ENCODE data around the gene UBE4A. TPM values are rescaled to one million over a fixed set of nuclear protein-coding genes. Genes with fewer than 3 reads are reported as not detected.
A peak's percentile ranks its signal among the peaks of the same experiment; 100 is the strongest.

The UBE4A gene
- total RNA-seq, 1 experiment from 2014 or later, result 60.2 TPM

- DNase-seq (ENCODE audit: low read depth), result peak; percentile 74
These were observed 79.0 kb downstream of the UBE4A start for GRCh38 chr11:118438314-118438931.

- no peak for DNase-seq (ENCODE audit: low read depth)
These were observed 80.2 kb downstream of the UBE4A start for GRCh38 chr11:118439646-118440045.

GRCh38 chr11:118441770-118442275 lies 82.4 kb downstream of the UBE4A start:
- no peak for DNase-seq (ENCODE audit: low read depth)

- no peak for DNase-seq (ENCODE audit: low read depth)
These were observed 82.9 kb downstream of the UBE4A start for GRCh38 chr11:118442301-118442700.

GRCh38 chr11:118442908-118443589 lies 83.6 kb downstream of the UBE4A start:
- DNase-seq (ENCODE audit: low read depth), result no peak

- no peak for DNase-seq (ENCODE audit: low read depth)
These were observed 84.3 kb downstream of the UBE4A start for GRCh38 chr11:118443590-118444218.

- DNase-seq (ENCODE audit: low read depth), result no peak
These were observed 88.0 kb downstream of the UBE4A start for GRCh38 chr11:118447423-118447822.

- no peak for DNase-seq (ENCODE audit: low read depth)
These were observed 88.9 kb downstream of the UBE4A start for GRCh38 chr11:118448294-118448693.

Other genes starting within 250 kb of the UBE4A start
- gene SCN4B, start 206.8 kb upstream of the UBE4A start, total RNA-seq (2014; rRNA removed; shearing (Covaris generic)), result 0.10 TPM in 1 of 2 replicates, not detected in the other
- not detected in 2 replicates for gene SCN2B, start 183.0 kb upstream of the UBE4A start, total RNA-seq (2014; rRNA removed; shearing (Covaris generic))
- gene JAML, start 134.6 kb upstream of the UBE4A start, total RNA-seq (2014; rRNA removed; shearing (Covaris generic)), result not detected in 2 replicates
- 0.68 and 0.72 TPM in 2 replicates for gene MPZL3, start 107.2 kb upstream of the UBE4A start, total RNA-seq (2014; rRNA removed; shearing (Covaris generic))
- 0.72 TPM in 1 of 2 replicates, not detected in the other for gene MPZL2, start 95.3 kb upstream of the UBE4A start, total RNA-seq (2014; rRNA removed; shearing (Covaris generic))
- not detected in 2 replicates for gene CD3E, start 54.9 kb upstream of the UBE4A start, total RNA-seq (2014; rRNA removed; shearing (Covaris generic))
- not detected in 2 replicates for gene CD3D, start 16.9 kb upstream of the UBE4A start, total RNA-seq (2014; rRNA removed; shearing (Covaris generic))
- not detected in 2 replicates for gene CD3G, start 15.3 kb upstream of the UBE4A start, total RNA-seq (2014; rRNA removed; shearing (Covaris generic))
- 125 and 126 TPM in 2 replicates for gene ATP5MG, start 42.0 kb downstream of the UBE4A start, total RNA-seq (2014; rRNA removed; shearing (Covaris generic))
- gene KMT2A, start 76.9 kb downstream of the UBE4A start, total RNA-seq (2014; rRNA removed; shearing (Covaris generic)), result 18.0 and 21.9 TPM in 2 replicates
- not detected in 2 replicates for gene TTC36, start 167.9 kb downstream of the UBE4A start, total RNA-seq (2014; rRNA removed; shearing (Covaris generic))
- 0.84 and 4.2 TPM in 2 replicates for gene TMEM25, start 171.6 kb downstream of the UBE4A start, total RNA-seq (2014; rRNA removed; shearing (Covaris generic))
- 55.3 and 57.9 TPM in 2 replicates for gene IFT46, start 206.3 kb downstream of the UBE4A start, total RNA-seq (2014; rRNA removed; shearing (Covaris generic))
- 160 and 198 TPM in 2 replicates for gene ARCN1, start 212.8 kb downstream of the UBE4A start, total RNA-seq (2014; rRNA removed; shearing (Covaris generic))
- gene PHLDB1, start 248.0 kb downstream of the UBE4A start, total RNA-seq (2014; rRNA removed; shearing (Covaris generic)), result 45.1 and 50.9 TPM in 2 replicates